Dermis microvascular lymphatic vessel endothelial cell (primary cell): ENCODE results near the gene BRCA1. TPM values are rescaled to one million over a fixed set of nuclear protein-coding genes. Genes with fewer than 3 reads are reported as not detected.
A peak's percentile ranks its signal among the peaks of the same experiment; 100 is the strongest.
"Not testable (repeated sequence)": the region's sequence is repeated elsewhere in the genome, so short reads cannot be mapped to it uniquely, and the experiment has no call there.

Experiments
- DNase-seq, 2 donors: peaks; one replicate each; pipeline versions ENCODE4 v3.0.0 to v3.0.0-alpha.2; 2010; ENCODE audit warnings: low read depth in 2 of 2
- total RNA-seq: library from RNA; depleted of rRNA; stranded (reverse); fragments of >200 nt; gene quantifications from 2 replicates; pipeline ENCODE4 v1.2.1, GENCODE V29; 2014

BRCA1 gene
- total RNA-seq, 1 donor from 2014 or later: 15.8 TPM

DNA sequence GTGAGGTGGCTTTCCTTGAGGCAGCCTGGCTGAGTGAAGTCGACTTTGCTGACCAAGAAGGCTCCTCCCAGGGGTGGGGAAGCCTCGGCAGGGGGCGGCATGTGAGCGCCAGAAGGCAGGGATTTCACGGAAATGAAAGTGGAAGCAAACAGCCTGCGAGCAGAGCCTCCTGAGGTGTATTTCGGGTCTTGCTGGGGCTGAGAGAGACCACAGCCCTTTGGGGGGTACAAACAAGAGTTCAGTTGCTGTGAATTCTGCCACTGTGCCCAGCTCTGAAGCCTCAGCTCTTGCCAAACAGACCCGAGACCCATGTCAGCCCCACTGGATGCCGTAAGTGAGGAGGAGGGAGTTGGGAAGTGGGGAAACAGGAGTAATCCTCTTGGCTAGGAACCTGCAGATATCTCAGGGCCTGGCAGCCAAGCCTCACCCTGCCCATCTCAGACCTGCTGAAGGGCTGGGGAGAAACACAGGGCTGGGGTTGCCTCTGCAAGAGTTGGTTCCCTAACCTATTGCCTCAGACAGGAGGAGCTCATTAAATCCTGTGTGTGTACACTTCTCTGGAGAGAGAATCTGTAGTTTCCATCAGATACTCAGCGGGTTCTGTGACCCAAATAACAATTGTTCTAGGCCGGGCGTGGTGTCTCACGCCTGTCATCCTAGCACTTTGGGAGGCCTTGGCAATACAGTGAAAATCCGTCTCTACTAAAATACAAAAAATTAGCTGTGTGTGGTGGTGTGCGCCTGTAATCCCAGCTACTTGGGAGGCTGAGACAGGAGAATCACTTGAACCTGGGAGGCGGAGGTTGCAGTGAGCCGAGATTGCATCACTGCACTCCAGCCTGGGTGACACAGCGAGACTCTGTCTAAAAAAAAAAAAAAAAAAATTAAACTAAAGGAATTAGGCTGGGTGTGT, 118.3 kb downstream of the BRCA1 start, which contains the start of gene IFI35:
Gene IFI35, plus strand, starts transcription at position 146 of the 913 bp plus-strand sequence. Its CDS starts 164 bp downstream, at position 310.
- peak; percentile 47 to 83 for DNase-seq

DNA sequence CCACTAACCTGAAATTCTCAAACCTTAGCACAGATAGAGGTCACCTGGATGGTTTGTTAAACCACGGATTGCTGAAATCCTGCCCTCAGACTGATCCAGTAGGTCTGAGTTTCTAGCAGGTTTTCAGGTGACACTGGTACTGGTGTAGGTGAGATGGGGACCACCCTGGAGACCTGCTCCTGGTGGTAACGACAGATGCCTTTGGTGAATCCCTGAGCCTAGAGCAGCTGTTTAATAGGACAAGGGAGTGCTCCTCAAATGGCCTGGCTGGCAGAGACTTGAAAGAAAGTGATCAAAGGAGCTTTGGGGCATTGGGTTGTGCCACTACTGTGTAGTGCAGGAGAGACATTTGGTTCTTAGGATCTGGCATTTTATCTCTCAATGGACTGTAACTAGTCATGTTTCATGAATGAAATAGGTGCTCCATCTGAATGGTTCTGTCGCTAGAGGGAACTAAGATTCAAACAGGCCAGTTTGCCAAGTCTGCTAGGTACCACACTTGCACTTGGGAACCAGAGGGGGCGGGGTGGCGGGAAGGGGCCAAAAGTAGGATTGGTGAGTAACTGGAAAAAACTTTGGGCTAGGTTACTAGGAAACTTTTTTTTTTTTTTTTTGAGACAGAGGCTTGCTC, 121.5 kb downstream of the BRCA1 start:
- no peak for DNase-seq

DNA sequence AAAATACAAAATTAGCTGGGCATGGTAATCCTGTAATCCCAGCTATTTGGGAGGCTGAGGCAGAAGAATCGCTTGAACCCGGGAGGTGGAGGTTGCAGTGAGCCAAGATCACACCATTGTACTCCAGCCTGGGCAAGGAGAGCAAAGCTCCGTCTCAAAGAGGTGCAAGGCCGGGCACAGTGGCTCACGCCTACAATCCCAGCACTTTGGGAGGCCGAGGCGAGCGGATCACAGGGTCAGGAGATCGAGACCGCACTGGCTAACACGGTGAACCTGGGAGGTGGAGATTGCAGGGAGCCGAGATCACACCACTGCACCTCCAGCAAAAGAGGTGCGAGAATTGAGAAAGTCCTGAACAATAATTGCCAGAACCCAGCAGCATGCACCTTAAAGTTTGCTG, 124.3 kb downstream of the BRCA1 start:
- not testable (repeated sequence) for DNase-seq

DNA sequence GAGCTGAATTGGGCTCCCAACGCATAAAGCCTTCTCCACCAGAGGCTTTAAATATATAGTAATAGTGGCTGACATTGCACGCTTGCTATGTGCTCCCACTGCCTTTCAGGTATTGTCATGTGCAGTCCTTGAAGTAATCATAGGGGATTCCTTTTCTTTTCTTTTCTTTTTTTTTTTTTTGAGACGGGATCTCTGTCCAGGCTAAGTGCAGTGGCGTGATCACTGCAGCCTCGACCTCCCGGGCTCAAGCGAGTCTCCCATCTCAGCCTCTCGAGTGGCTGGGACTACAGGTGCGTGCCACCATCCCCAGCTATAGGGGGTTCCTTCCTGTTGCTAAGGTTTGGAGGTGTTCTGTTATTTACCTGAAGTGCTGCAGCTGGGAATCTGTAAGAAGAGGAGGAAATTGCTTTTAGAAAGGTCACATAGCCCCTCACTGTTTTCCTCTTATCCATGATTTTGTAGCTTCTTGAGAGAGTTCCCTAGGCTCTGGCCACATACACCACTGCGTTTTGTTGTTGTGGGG, 126.1 kb downstream of the BRCA1 start:
- no peak for DNase-seq

DNA sequence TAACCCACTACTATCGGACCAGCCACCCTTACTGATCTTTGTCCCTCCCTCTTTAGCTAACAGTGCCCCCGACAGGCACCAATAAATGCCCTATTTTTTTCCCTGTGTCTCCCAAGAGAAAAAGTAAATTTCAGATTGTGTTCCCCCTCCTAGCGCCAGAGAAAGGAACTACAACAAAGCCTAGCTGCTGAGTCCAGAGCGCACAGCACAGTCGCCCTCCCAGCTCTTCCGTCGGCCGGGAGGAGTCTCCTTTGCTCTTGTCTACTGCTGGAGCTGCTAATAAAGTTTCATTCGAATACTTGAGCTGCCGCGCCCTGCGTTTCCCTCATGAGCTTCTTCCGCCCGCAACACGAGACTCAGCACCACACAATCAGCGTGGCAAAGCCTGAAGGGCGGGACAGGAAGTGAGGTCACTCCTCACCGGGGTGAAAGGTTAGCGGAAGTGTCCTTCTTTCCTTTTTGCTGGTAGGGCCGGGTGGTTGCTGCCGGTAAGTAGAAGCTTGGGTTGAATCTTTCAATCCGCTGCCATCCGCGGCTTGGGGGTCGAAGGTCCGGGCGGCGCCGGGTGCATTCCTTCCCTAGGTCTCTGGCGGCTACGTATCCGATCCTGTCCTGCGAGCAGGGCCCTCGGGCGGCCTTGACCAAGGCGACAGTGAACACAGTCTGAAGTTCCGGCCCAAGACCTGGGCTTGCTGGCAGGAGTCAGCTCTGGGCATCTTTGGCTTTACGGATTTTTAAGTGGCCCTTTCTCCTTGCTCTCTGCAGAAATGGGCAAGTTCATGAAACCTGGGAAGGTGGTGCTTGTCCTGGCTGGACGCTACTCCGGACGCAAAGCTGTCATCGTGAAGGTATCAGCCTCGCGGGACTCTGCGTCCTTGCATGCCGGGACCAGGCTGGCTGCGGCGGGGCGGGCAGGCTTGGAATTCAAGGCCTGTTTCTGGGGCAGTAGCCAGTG, 126.9 kb downstream of the BRCA1 start, which contains the start of gene RPL27:
Gene RPL27, plus strand, starts transcription at position 436 of the 955 bp plus-strand sequence. Its CDS starts 332 bp downstream, at position 768.
- DNase-seq: peak; percentile 100

DNA sequence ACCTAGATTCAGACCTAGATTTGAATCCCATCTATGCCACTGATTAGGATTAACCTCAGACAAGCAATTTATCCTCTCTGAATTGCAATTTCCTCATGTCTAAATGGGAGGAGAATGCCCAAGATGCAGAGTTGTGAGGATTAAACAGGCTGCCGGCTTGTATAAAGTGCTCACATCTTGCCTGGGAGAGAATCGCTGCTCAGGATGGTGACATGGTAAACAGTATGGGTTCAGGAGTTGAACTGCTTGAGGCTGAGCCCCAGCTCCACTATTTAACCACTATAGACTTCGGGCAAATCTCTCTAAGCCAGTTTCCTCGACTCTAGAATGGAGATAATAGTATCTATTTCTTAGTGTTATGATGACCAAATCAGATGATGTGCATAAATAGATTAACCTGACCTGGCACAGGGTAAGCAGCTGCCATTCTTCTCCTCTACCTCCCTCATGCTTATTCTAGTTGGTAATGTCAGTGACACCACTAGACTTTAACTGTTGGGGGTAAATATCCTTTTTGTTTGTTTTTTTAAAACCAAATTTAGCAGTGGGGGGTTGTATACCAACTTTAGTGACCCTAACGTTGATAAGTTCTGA, 127.7 kb downstream of the BRCA1 start:
- DNase-seq: no peak

Other genes starting within 250 kb of the BRCA1 start
- gene G6PC1, start 224.6 kb downstream of the BRCA1 start, total RNA-seq: not detected in 2 replicates
- 13.1 and 14.7 TPM in 2 replicates for gene AARSD1, start 160.9 kb downstream of the BRCA1 start, total RNA-seq
- gene PTGES3L, start 145.3 kb downstream of the BRCA1 start, total RNA-seq: 0.13 TPM in 2 replicates
- gene RUNDC1, start 144.8 kb downstream of the BRCA1 start, total RNA-seq: 6.2 and 10.1 TPM in 2 replicates
- 840 and 910 TPM in 2 replicates for gene RPL27, start 126.9 kb downstream of the BRCA1 start, total RNA-seq
- 6.2 and 12.0 TPM in 2 replicates for gene IFI35, start 118.6 kb downstream of the BRCA1 start, total RNA-seq
- 148 and 225 TPM in 2 replicates for gene VAT1, start 103.0 kb downstream of the BRCA1 start, total RNA-seq
- gene RND2, start 100.1 kb downstream of the BRCA1 start, total RNA-seq: 0.13 and 0.25 TPM in 2 replicates
- gene NBR1, start 45.9 kb upstream of the BRCA1 start, total RNA-seq: 72.5 and 93.4 TPM in 2 replicates
- gene TMEM106A, start 86.5 kb upstream of the BRCA1 start, total RNA-seq: 1.2 and 1.9 TPM in 2 replicates
- gene CCDC200, start 103.3 kb upstream of the BRCA1 start, total RNA-seq: not detected in 2 replicates
- gene RNU2-1, start 108.6 kb upstream of the BRCA1 start, total RNA-seq: not detected in 2 replicates